SU-DHL-6 (cell line): ENCODE data around the gene NEK6.

ENCODE experiments used
- H2AFZ ChIP-seq: fragments of 200-600 bp; sonication (generic); 2 replicates; pipeline ENCODE4 v1.6.1; 2014; ENCODE audit warnings: low read depth, mild to moderate bottlenecking, moderate library complexity, mixed read lengths, antibody characterized with exemption, low read length; ENCODE audit not compliant: severe bottlenecking
- H3F3A ChIP-seq: fragments of 200-600 bp; shearing (Covaris generic); 2 replicates; pipeline ENCODE4 v1.6.0; 2016; ENCODE audit warnings: antibody characterized with exemption, mild to moderate bottlenecking; ENCODE audit not compliant: insufficient read depth
- H3K27ac ChIP-seq: fragments of 200-600 bp; sonication (generic); 2 replicates; pipeline ENCODE4 v1.5.1; 2016; ENCODE audit warnings: low read depth, mild to moderate bottlenecking, low read length, moderate library complexity, mixed read lengths
- H3K27me3 ChIP-seq: fragments of 200-600 bp; sonication (generic), shearing (Covaris generic); 2 replicates; pipeline ENCODE4 v1.6.0; 2014; ENCODE audit warnings: mild to moderate bottlenecking, low read length
- H3K36me3 ChIP-seq: fragments of 200-600 bp; sonication (generic); 2 replicates; pipeline ENCODE4 v1.6.1; 2014; ENCODE audit warnings: mild to moderate bottlenecking, low read length, mixed read lengths
- H3K4me2 ChIP-seq: fragments of 300-600, 200-600 bp; shearing (Covaris generic), sonication (generic); 2 replicates; pipeline ENCODE4 v1.6.0; 2014; ENCODE audit warnings: low read length, low read depth, mild to moderate bottlenecking; ENCODE audit not compliant: poor library complexity, severe bottlenecking
- H3K4me3 ChIP-seq: fragments of 200-600 bp; sonication (generic); 2 replicates; pipeline ENCODE4 v1.5.1; 2014; ENCODE audit warnings: antibody characterized with exemption, low read length, mild to moderate bottlenecking, mixed read lengths; ENCODE audit not compliant: insufficient read depth, poor library complexity, severe bottlenecking
- H3K79me2 ChIP-seq: fragments of 200-600 bp; sonication (generic); 2 replicates; pipeline ENCODE4 v1.6.1; 2014; ENCODE audit warnings: mild to moderate bottlenecking, low read length, moderate library complexity; ENCODE audit not compliant: insufficient read depth
- H3K9ac ChIP-seq: fragments of 200-600 bp; sonication (generic); 2 replicates; pipeline ENCODE4 v1.7.0; 2014; ENCODE audit warnings: mild to moderate bottlenecking, low read length
- H3K9me2 ChIP-seq: fragments of 200-600 bp; sonication (generic); replicated peaks from 2 replicates; pipeline ENCODE4 v1.6.1; 2014; ENCODE audit warnings: low read length; ENCODE audit not compliant: insufficient read depth
- H3K9me3 ChIP-seq: fragments of 200-600 bp; sonication (generic); 2 replicates; pipeline ENCODE4 v1.6.1; 2014; ENCODE audit warnings: low read length, mixed read lengths; ENCODE audit not compliant: insufficient read depth
- H4K20me1 ChIP-seq: fragments of 200-600 bp; sonication (generic); 2 replicates; pipeline ENCODE4 v1.6.1; 2014; ENCODE audit warnings: low read depth, mild to moderate bottlenecking, antibody characterized with exemption, low read length, moderate library complexity, mixed read lengths
- EZH2phosphoT487 ChIP-seq: fragments of 200-600 bp; sonication (generic), shearing (Covaris generic); conservative IDR thresholded peaks from 2 replicates; pipeline ENCODE4 v1.6.1; 2018; ENCODE audit warnings: mild to moderate bottlenecking, antibody characterized with exemption, low read length, moderate library complexity, mixed read lengths
- TF ChIP-seq, protein P1 (sequence below): fragments of 200-600 bp; sonication (generic); IDR thresholded peaks from one replicate; pipeline ENCODE4 v1.5.1; 2017; ENCODE audit warnings: antibody characterized with exemption, mild to moderate bottlenecking, low read length, moderate library complexity; ENCODE audit not compliant: insufficient read depth, poor library complexity, severe bottlenecking

The NEK6 gene

DNA sequence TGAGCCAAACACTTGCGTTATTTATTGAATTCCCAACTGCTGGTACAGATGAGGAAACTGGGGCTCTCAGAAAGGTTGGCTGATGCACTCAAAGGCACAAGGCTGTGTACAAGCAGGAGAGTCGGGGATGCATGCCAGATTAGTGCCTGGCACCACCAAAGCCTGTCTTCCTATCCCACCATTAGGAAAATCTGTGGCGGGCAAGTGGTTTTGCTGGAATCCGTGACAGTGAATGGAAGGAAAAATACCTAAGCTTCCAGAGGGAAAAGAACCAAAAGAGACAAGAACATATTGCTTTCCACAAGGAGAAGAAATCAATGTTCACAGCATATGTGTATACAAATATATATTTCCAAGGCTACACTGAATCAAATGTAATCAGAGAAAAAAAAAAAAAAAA, 106.4 kb downstream of the NEK6 start:
- 0 out of 2 replicates have a peak, but pooled peaks cover 6% of the 10 kb centered on the region for H4K20me1 ChIP-seq
- H3K79me2 ChIP-seq, result 0 out of 2 replicates have a peak, but pooled peaks cover 3% of the 10 kb centered on the region

DNA sequence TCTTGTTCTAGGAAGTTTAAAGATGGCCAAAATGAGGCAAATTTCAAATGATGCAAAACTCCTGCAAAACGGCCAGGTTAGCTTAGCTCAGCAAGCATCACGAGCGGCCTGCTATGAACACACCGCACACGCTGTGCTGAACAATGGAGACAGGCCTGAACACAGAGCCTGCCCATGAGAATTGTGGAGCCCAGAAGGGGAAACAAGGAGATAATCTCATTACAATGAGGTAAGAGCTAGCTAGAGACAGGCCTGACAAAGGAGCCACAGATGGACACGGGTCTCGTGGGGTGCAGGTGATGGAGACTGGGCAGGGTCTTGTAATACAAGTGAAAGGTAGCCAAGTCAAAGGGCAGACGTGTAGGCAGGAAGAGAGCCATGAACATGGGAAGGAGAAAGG, 107.3 kb downstream of the NEK6 start:
- Histone ChIP-seq H2AFZ (no peak overlapping the region), H3K9ac (no peak overlapping the region), H4K20me1 (no peaks in the 10 kb centered on the region), H3K4me3 (no peak overlapping the region), H3K27me3 (no peaks in the 10 kb centered on the region), H3K79me2 (0 out of 2 replicates have a peak, but pooled peaks cover 4% of the 10 kb centered on the region), H3F3A (peaks cover 6% of the 10 kb centered on the region; the same call in 1 of the 2 replicates), H3K9me3 (no peaks in the 10 kb centered on the region), H3K4me2 (no peak overlapping the region), H3K36me3 (no peaks in the 10 kb centered on the region), H3K27ac (no peak overlapping the region), H3K9me2 (no peaks in the 10 kb centered on the region)
- TF ChIP-seq, protein P1, sequence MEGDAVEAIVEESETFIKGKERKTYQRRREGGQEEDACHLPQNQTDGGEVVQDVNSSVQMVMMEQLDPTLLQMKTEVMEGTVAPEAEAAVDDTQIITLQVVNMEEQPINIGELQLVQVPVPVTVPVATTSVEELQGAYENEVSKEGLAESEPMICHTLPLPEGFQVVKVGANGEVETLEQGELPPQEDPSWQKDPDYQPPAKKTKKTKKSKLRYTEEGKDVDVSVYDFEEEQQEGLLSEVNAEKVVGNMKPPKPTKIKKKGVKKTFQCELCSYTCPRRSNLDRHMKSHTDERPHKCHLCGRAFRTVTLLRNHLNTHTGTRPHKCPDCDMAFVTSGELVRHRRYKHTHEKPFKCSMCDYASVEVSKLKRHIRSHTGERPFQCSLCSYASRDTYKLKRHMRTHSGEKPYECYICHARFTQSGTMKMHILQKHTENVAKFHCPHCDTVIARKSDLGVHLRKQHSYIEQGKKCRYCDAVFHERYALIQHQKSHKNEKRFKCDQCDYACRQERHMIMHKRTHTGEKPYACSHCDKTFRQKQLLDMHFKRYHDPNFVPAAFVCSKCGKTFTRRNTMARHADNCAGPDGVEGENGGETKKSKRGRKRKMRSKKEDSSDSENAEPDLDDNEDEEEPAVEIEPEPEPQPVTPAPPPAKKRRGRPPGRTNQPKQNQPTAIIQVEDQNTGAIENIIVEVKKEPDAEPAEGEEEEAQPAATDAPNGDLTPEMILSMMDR, result no peak
- TF ChIP-seq EZH2phosphoT487, result no peak

More for the DNA sequence above, 106.4 kb downstream of the NEK6 start:
- Histone ChIP-seq H3K9ac (no peak overlapping the region), H2AFZ (no peak overlapping the region), H3K4me3 (no peak overlapping the region), H3K36me3 (no peaks in the 10 kb centered on the region), H3K9me3 (no peaks in the 10 kb centered on the region), H3K27me3 (no peaks in the 10 kb centered on the region), H3K27ac (no peak overlapping the region), H3K4me2 (no peak overlapping the region), H3F3A (peaks cover 14% of the 10 kb centered on the region), H3K9me2 (no peaks in the 10 kb centered on the region)
- no peak for TF ChIP-seq EZH2phosphoT487
- TF ChIP-seq, protein P1, result no peak

DNA sequence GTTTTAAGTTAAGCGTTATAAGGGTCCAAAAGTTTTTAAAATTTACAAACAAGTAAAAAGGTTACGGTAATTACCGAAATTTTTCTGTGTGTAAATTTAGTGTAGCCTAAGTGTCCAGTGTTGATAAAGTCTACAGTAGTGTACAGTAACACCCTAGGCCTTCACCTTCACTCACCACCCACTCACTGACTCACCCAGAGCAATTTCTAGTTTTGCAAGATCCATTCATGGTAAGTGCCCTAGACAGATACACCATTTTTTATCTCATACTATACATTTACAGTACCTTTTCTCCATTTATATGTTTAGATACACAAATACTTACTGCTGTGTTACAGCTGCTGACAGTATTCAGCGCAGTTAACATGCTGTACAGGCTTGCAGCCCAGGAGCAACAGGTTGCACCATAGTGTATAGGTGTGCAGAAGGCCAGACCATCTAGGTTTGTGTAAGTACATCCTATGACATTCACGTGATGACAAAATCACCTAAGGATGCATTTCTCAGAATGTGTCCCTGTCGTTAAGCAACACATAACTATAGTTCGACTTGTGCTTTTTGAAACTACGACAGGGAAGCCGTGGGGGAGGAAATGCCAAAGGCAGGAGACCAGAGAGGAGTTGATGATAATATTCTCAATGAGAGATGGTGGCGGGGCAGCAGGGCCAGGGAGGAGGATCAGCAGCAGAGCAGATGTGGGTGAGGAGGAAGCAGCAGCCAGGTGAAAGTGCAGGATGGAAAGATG, 108.9 kb downstream of the NEK6 start:
- H3K4me2 ChIP-seq, result no peak overlapping the region
- no peak overlapping the region for H3K9ac ChIP-seq
- no peaks in the 10 kb centered on the region for H4K20me1 ChIP-seq
- H3K4me3 ChIP-seq, result no peak overlapping the region
- H3K27me3 ChIP-seq, result no peaks in the 10 kb centered on the region
- no peaks in the 10 kb centered on the region; the same call in 1 of the 2 replicates for H3F3A ChIP-seq
- TF ChIP-seq, protein P1, result no peak
- TF ChIP-seq EZH2phosphoT487, result no peak
- H3K79me2 ChIP-seq, result peaks cover 15% of the 10 kb centered on the region; the same call in 1 of the 2 replicates
- H3K9me2 ChIP-seq, result no peaks in the 10 kb centered on the region
- no peaks in the 10 kb centered on the region for H3K36me3 ChIP-seq
- no peak overlapping the region for H3K27ac ChIP-seq
- no peak overlapping the region for H2AFZ ChIP-seq
- no peaks in the 10 kb centered on the region for H3K9me3 ChIP-seq
